HCT116 (cell line): ENCODE data around the gene HCRT. TPM values are rescaled to one million over a fixed set of nuclear protein-coding genes. Genes with fewer than 3 reads are reported as not detected.

Experiments
- ATAC-seq: fragments of 200-7000 bp; cut with Tn5 transposase; 2 replicates; pipeline ENCODE4 v1.9.1; 2020; ENCODE audit warnings: mild to moderate bottlenecking, moderate library complexity
- BruUV-seq: library from RNA; stranded (reverse); fragments of 400-500 nt; replicated peaks from 2 replicates; lab custom pipeline; 2021; lab: Mats Ljungman, UMichigan
- CTCF ChIA-PET: fragments of 300-600 bp; sonication (Branson Sonifier 250); formaldehyde crosslinking; loops from one replicate; lab custom pipeline; 2021; ENCODE audit warnings: antibody characterized with exemption; lab: Charles Lee
- POLR2A ChIA-PET: fragments of 300-600, 350-600 bp; sonication (Branson Sonifier 250); formaldehyde crosslinking; loops from one replicate; lab custom pipeline; 2021; ENCODE audit warnings: antibody characterized with exemption; lab: Charles Lee
- RAD21 ChIA-PET, 2 experiments: fragments of 300-600 bp; sonication (Branson Sonifier 250); formaldehyde crosslinking; loops; one replicate each; lab custom pipeline; 2023; ENCODE audit warnings: low total read pairs in 2 of 2; ENCODE audit not compliant: uncharacterized antibody in 2 of 2, unreplicated experiment in 2 of 2, low non-redundant PET in 1 of 2; lab: Charles Lee
- DNase-seq: peaks from one replicate; pipeline ENCODE4 v3.0.0-alpha.2; 2010; ENCODE audit warnings: low read depth, low spot score
- H2AFZ ChIP-seq: fragments of 200-600 bp; shearing (Covaris generic), sonication (generic); 2 replicates; pipeline ENCODE4 v1.6.1; 2017; ENCODE audit warnings: low read depth, mixed run types, mixed read lengths, antibody characterized with exemption, low read length; ENCODE audit not compliant: poor library complexity, severe bottlenecking
- H3K27ac ChIP-seq: 2 replicates; pipeline ENCODE4 v1.5.1; 2012; ENCODE audit warnings: low read depth, low read length
- H3K27me3 ChIP-seq: fragments of 200-600 bp; sonication (generic); 2 replicates; pipeline ENCODE4 v1.6.1; 2016; ENCODE audit warnings: mixed run types, low read length, mixed read lengths; ENCODE audit not compliant: insufficient read depth
- H3K36me3 ChIP-seq, 2 experiments: fragments of 200-500 bp in 1 of 2; fragments of 200-600 bp in 1 of 2; sonication (Bioruptor generic) in 1 of 2; sonication (generic) in 1 of 2; 2 replicates each; pipeline versions ENCODE4 v1.5.1 to v1.6.1; 2014 to 2016; ENCODE audit warnings: low read length in 2 of 2, inconsistent platforms in 1 of 2, mixed read lengths in 1 of 2, mixed run types in 1 of 2; ENCODE audit not compliant: insufficient read depth in 2 of 2, control insufficient read depth in 1 of 2
- H3K4me1 ChIP-seq, 2 experiments: fragments of 200-600 bp in 1 of 2; sonication (generic) in 1 of 2; 2 replicates each; pipeline versions ENCODE4 v1.5.1 to v1.6.1; 2012 to 2017; ENCODE audit warnings: low read length in 2 of 2, inconsistent platforms in 1 of 2, mild to moderate bottlenecking in 1 of 2, mixed read lengths in 1 of 2, mixed run types in 1 of 2, moderate library complexity in 1 of 2; ENCODE audit not compliant: insufficient read depth in 2 of 2, control insufficient read depth in 1 of 2
- H3K4me2 ChIP-seq: fragments of 200-600 bp; sonication (generic); 2 replicates; pipeline ENCODE4 v1.6.1; 2017; ENCODE audit warnings: mixed run types, low read length, mixed read lengths
- H3K4me3 ChIP-seq, 2 experiments: fragments of 200-600 bp in 1 of 2; sonication (generic) in 1 of 2; replicated peaks in 1 of 2; 2 replicates each; pipeline ENCODE4 v1.5.1; 2011 to 2016; ENCODE audit warnings: low read length in 2 of 2, control low read depth in 1 of 2, low read depth in 1 of 2, mild to moderate bottlenecking in 1 of 2, mixed read lengths in 1 of 2, mixed run types in 1 of 2
- H3K79me2 ChIP-seq: fragments of 200-600 bp; sonication (generic); 2 replicates; pipeline ENCODE4 v1.6.1; 2017; ENCODE audit warnings: mild to moderate bottlenecking, mixed run types, low read length, moderate library complexity, mixed read lengths; ENCODE audit not compliant: insufficient read depth
- H3K9ac ChIP-seq: fragments of 200-600 bp; sonication (generic); 2 replicates; pipeline ENCODE4 v1.6.1; 2016; ENCODE audit warnings: low read length, mixed read lengths
- H3K9me2 ChIP-seq: fragments of 200-600 bp; sonication (generic), shearing (Covaris generic); 2 replicates; pipeline ENCODE4 v1.6.1; 2017; ENCODE audit warnings: mixed run types, mild to moderate bottlenecking, moderate library complexity; ENCODE audit not compliant: insufficient read depth
- H3K9me3 ChIP-seq, 2 experiments: fragments of 200-500 bp in 1 of 2; fragments of 200-600 bp in 1 of 2; sonication (Bioruptor generic) in 1 of 2; sonication (generic) in 1 of 2; 2 replicates each; pipeline ENCODE4 v1.6.1; 2014 to 2017; ENCODE audit warnings: low read length in 2 of 2, mixed read lengths in 2 of 2, inconsistent platforms in 1 of 2, low read depth in 1 of 2, mild to moderate bottlenecking in 1 of 2, mixed run types in 1 of 2, moderate library complexity in 1 of 2; ENCODE audit not compliant: control insufficient read depth in 1 of 2, insufficient read depth in 1 of 2
- H4K20me1 ChIP-seq: fragments of 200-600 bp; sonication (generic), shearing (Covaris generic); 2 replicates; pipeline ENCODE4 v1.6.1; 2017; ENCODE audit warnings: mixed run types, mild to moderate bottlenecking, moderate library complexity; ENCODE audit not compliant: insufficient read depth
- CBX3 ChIP-seq: IDR thresholded peaks from 2 replicates; pipeline ENCODE4 v1.6.1; 2012; ENCODE audit warnings: low read depth
- ELF1 ChIP-seq: IDR thresholded peaks from 2 replicates; pipeline ENCODE4 v1.6.1; 2012; ENCODE audit warnings: low read depth, borderline replicate concordance
- EZH2 ChIP-seq: fragments of 200-600 bp; sonication (generic); IDR thresholded peaks from 2 replicates; pipeline ENCODE4 v1.6.1; 2017; ENCODE audit warnings: antibody characterized with exemption, mixed run types
- JUND ChIP-seq: IDR thresholded peaks from 2 replicates; pipeline ENCODE4 v1.6.1; 2012
- POLR2A ChIP-seq: IDR thresholded peaks from 2 replicates; pipeline ENCODE4 v1.7.0; 2011; ENCODE audit warnings: borderline replicate concordance; ENCODE audit not compliant: insufficient read depth, insufficient read length; ENCODE audit errors: extremely low read depth
- POLR2AphosphoS5 ChIP-seq: IDR thresholded peaks from 2 replicates; pipeline ENCODE4 v1.6.1; 2011; ENCODE audit warnings: mild to moderate bottlenecking, low read depth, low read length, moderate library complexity
- RAD21 ChIP-seq: IDR thresholded peaks from 2 replicates; pipeline ENCODE4 v1.6.1; 2012; ENCODE audit warnings: low read depth, mild to moderate bottlenecking
- SIN3A ChIP-seq: IDR thresholded peaks from 2 replicates; pipeline ENCODE4 v1.6.1; 2012; ENCODE audit warnings: low read depth
- SP1 ChIP-seq: IDR thresholded peaks from 2 replicates; pipeline ENCODE4 v1.6.1; 2012; ENCODE audit warnings: low read depth
- SRF ChIP-seq: IDR thresholded peaks from 2 replicates; pipeline ENCODE4 v1.6.1; 2012; ENCODE audit warnings: low read depth
- TCF7L2 ChIP-seq: IDR thresholded peaks from 2 replicates; pipeline ENCODE4 v1.7.0; 2011; ENCODE audit warnings: borderline replicate concordance, inconsistent platforms; ENCODE audit not compliant: insufficient read depth, insufficient read length; ENCODE audit errors: extremely low read depth
- YY1 ChIP-seq: IDR thresholded peaks from 2 replicates; pipeline ENCODE4 v1.6.1; 2011; ENCODE audit warnings: low read length, low read depth, moderate library complexity, mild to moderate bottlenecking; ENCODE audit not compliant: insufficient replicate concordance; ENCODE audit errors: extremely low read depth
- ZFX ChIP-seq: fragments of 450-650 bp; IDR thresholded peaks from 2 replicates; pipeline ENCODE4 v1.6.1; 2017
- intact Hi-C: fragments of 100-400 bp; cut with micrococcal nuclease; formaldehyde crosslinking; loops from 2 replicates; pipeline ENCODE4 v1.10.0; 2022
- total RNA-seq: library from RNA; stranded (reverse); gene quantifications from one replicate; pipeline ENCODE4 v1.2.1, GENCODE V29; 2021; ENCODE audit not compliant: unreplicated experiment
- TF ChIP-seq, protein P1 (sequence below): IDR thresholded peaks from 2 replicates; pipeline ENCODE4 v1.6.1; 2012
- TF ChIP-seq, protein P2 (sequence below), 3 experiments: fragments of 200-600 bp in 1 of 3; sonication (generic) in 1 of 3; IDR thresholded peaks in 2 of 3; conservative IDR thresholded peaks in 1 of 3; 2 replicates each; pipeline ENCODE4 v1.5.1; 2012 to 2017; ENCODE audit warnings: low read depth in 2 of 3, low read length in 2 of 3, antibody characterized with exemption in 1 of 3, borderline replicate concordance in 1 of 3, control low read depth in 1 of 3, mild to moderate bottlenecking in 1 of 3, mixed read lengths in 1 of 3, mixed run types in 1 of 3, moderate library complexity in 1 of 3; ENCODE audit not compliant: insufficient read depth in 1 of 3
- TF ChIP-seq, protein P3 (sequence below): IDR thresholded peaks from 2 replicates; pipeline ENCODE4 v1.6.1; 2012; ENCODE audit warnings: low read depth
- TF ChIP-seq, protein P4 (sequence below): IDR thresholded peaks from 2 replicates; pipeline ENCODE4 v1.6.1; 2012

The HCRT gene
- total RNA-seq, 1 experiment from 2014 or later, result not detected

GRCh38 chr17:42177684-42178083 is 7.6 kb downstream of the HCRT start:
- intact Hi-C loops, result no loop called here
- H3K9me3 ChIP-seq, result no peaks in the 10 kb centered on the region
- no peak for DNase-seq
- H4K20me1 ChIP-seq, result no peaks in the 10 kb centered on the region
- ChIA-PET POLR2A (no interaction called here), CTCF (no interaction called here), RAD21 (no interaction called here)
- H3K9ac ChIP-seq, result no peak overlapping the region
- no peak overlapping the region for H3K4me3 ChIP-seq
- ATAC-seq, result no peak
- H3K27ac ChIP-seq, result no peak overlapping the region
- no peaks in the 10 kb centered on the region for H3K79me2 ChIP-seq
- H3K4me1 ChIP-seq, result peaks cover 0 to 2% of the 10 kb centered on the region in 2 experiments; a peak in 1 of 4 replicates
- H3K27me3 ChIP-seq, result peaks cover 3% of the 10 kb centered on the region; the same call in 1 of the 2 replicates
- H2AFZ ChIP-seq, result no peak overlapping the region
- H3K9me2 ChIP-seq, result no peaks in the 10 kb centered on the region
- H3K4me2 ChIP-seq, result no peak overlapping the region
- no TSS peak for BruUV-seq
- no peaks in the 10 kb centered on the region for H3K36me3 ChIP-seq
- no peak for TF ChIP-seq CBX3
- no peak for TF ChIP-seq SIN3A
- TF ChIP-seq RAD21, result no peak
- TF ChIP-seq SRF, result no peak
- no peak for TF ChIP-seq POLR2AphosphoS5
- no peak for TF ChIP-seq JUND
- no peak for TF ChIP-seq TCF7L2
- TF ChIP-seq, protein P1, sequence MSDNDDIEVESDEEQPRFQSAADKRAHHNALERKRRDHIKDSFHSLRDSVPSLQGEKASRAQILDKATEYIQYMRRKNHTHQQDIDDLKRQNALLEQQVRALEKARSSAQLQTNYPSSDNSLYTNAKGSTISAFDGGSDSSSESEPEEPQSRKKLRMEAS, result no peak
- TF ChIP-seq, protein P2, sequence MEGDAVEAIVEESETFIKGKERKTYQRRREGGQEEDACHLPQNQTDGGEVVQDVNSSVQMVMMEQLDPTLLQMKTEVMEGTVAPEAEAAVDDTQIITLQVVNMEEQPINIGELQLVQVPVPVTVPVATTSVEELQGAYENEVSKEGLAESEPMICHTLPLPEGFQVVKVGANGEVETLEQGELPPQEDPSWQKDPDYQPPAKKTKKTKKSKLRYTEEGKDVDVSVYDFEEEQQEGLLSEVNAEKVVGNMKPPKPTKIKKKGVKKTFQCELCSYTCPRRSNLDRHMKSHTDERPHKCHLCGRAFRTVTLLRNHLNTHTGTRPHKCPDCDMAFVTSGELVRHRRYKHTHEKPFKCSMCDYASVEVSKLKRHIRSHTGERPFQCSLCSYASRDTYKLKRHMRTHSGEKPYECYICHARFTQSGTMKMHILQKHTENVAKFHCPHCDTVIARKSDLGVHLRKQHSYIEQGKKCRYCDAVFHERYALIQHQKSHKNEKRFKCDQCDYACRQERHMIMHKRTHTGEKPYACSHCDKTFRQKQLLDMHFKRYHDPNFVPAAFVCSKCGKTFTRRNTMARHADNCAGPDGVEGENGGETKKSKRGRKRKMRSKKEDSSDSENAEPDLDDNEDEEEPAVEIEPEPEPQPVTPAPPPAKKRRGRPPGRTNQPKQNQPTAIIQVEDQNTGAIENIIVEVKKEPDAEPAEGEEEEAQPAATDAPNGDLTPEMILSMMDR (IDR thresholded peaks at IDR 0.05 in 2 of 3, conservative IDR thresholded peaks at IDR 0.05 in 1 of 3; ENCODE audit: borderline replicate concordance in 1 of 3, insufficient read depth in 1 of 3, low read depth in 2 of 3, low read length in 2 of 3), result no peak
- TF ChIP-seq YY1, result no peak
- no peak for TF ChIP-seq ELF1
- TF ChIP-seq, protein P3, sequence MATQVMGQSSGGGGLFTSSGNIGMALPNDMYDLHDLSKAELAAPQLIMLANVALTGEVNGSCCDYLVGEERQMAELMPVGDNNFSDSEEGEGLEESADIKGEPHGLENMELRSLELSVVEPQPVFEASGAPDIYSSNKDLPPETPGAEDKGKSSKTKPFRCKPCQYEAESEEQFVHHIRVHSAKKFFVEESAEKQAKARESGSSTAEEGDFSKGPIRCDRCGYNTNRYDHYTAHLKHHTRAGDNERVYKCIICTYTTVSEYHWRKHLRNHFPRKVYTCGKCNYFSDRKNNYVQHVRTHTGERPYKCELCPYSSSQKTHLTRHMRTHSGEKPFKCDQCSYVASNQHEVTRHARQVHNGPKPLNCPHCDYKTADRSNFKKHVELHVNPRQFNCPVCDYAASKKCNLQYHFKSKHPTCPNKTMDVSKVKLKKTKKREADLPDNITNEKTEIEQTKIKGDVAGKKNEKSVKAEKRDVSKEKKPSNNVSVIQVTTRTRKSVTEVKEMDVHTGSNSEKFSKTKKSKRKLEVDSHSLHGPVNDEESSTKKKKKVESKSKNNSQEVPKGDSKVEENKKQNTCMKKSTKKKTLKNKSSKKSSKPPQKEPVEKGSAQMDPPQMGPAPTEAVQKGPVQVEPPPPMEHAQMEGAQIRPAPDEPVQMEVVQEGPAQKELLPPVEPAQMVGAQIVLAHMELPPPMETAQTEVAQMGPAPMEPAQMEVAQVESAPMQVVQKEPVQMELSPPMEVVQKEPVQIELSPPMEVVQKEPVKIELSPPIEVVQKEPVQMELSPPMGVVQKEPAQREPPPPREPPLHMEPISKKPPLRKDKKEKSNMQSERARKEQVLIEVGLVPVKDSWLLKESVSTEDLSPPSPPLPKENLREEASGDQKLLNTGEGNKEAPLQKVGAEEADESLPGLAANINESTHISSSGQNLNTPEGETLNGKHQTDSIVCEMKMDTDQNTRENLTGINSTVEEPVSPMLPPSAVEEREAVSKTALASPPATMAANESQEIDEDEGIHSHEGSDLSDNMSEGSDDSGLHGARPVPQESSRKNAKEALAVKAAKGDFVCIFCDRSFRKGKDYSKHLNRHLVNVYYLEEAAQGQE, result no peak
- TF ChIP-seq, protein P4, sequence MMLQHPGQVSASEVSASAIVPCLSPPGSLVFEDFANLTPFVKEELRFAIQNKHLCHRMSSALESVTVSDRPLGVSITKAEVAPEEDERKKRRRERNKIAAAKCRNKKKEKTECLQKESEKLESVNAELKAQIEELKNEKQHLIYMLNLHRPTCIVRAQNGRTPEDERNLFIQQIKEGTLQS, result no peak
- TF ChIP-seq ZFX, result no peak
- TF ChIP-seq SP1, result no peak
- TF ChIP-seq POLR2A, result no peak
- TF ChIP-seq EZH2, result no peak
